GM19238 (cell line): Measurements from ENCODE around the gene LILRB2.
"Not testable (repeated sequence)": the region's sequence is repeated elsewhere in the genome, so short reads cannot be mapped to it uniquely, and the experiment has no call there.

Experiments used
- DNase-seq: peaks from one replicate; pipeline ENCODE4 v3.0.0; 2011; ENCODE audit warnings: low spot score; ENCODE audit not compliant: insufficient read length

The LILRB2 gene

DNA sequence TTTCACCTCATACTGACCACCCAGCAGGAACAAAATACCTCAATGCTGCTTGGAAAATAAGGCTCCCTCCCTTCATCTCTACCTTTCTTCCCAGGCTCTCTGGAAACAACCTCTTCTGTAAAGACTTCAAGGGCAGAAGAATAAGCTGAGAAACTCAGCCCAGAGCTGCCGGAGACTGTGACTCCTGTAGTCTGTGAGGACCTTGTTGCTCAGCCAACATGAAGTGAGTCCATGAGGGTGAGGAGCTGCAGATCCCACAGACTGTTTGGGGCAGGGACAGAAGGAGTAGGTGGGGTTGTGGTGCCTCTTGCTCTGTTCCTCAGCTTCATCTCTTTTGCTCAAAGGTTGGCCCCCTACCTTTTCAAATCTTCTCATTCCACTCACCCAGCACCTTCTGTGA lies 24.2 kb upstream of the LILRB2 start:
- DNase-seq: no peak

GRCh38 chr19:54302257-54302656 lies 21.3 kb upstream of the LILRB2 start:
- no peak for DNase-seq

DNA sequence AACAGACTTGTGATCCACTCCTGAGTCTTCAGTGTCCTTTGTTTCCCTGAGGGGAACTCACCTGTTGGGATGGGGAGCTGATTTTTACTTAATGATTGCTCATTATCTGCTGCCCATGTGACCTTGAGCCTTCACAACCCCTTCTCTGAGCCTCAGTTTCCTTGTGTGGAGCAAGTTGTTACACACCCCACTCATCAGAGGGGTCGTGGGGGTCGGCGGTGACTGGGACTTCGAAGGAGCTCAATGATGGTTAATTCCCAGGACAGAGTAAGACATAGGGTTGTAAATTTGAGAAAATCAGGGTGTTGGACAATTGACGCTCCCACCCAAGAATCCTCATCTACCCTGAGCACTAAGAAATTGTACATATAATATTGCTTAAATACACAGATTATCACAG lies 18.6 kb upstream of the LILRB2 start:
- DNase-seq: no peak

DNA sequence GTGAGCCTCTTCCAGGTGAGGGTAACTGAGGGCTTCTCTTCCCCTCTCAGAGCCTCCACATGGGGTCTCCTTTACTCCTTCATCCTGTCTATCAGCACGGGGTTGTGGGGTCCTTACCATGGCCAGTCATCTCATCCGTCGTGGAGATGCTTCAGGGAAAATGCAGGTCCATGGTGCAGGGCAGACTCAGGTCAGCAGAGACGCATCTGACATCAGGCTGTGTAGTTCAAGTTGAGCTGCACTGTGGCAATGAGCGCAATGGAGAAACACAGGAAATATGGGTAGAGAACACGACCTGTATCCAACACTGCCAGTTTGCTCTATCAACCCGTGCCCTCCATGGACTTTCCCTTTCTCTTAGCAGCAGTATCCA lies 18.2 kb upstream of the LILRB2 start:
- DNase-seq: no peak

- DNase-seq: no peak
Measured at GRCh38 chr19:54298357-54299125, 17.6 kb upstream of the LILRB2 start.

- no peak for DNase-seq
Measured at GRCh38 chr19:54297759-54298305, 16.9 kb upstream of the LILRB2 start.

DNA sequence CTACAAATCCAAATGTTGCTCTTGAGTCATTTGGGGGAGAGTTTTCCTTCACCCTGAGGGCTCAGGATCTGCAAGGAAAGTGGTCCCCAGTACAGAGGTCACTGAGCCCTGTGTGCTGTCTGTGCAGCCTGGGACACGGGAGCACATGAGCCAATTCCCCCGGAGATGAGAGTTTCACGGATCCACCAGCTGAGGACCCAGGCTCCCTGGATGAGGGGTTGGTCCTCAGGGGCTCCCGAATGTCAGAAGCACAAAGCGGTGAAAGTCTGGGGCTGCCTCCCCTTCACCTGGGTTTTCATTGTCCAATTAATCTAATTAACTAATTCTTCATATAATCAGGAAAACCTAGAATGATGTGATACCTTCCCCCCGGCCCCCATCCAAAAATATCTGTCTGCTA lies 13.6 kb upstream of the LILRB2 start:
- no peak for DNase-seq

DNA sequence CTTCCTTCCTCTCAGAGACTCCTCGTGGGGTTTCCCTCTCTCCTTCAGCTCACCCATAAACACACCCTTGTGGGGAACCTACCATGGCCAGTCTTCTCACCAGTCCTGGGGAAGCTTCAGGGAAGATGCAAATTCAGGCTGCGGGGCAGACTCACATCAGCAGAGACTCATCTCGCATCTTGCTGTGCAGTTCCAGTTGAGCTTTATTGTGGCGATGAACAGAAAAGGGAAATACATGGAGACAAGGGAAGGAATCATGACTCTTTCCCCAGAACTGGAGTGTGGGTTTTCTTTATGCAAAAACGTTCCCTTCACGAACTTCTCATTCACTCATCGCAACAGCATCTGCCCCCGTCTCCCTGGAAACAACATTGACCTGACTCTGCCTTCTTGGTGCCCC lies 8.2 kb upstream of the LILRB2 start:
- not testable (repeated sequence) for DNase-seq

- no peak for DNase-seq
Measured at GRCh38 chr19:54287456-54287855, 6.5 kb upstream of the LILRB2 start.

DNA sequence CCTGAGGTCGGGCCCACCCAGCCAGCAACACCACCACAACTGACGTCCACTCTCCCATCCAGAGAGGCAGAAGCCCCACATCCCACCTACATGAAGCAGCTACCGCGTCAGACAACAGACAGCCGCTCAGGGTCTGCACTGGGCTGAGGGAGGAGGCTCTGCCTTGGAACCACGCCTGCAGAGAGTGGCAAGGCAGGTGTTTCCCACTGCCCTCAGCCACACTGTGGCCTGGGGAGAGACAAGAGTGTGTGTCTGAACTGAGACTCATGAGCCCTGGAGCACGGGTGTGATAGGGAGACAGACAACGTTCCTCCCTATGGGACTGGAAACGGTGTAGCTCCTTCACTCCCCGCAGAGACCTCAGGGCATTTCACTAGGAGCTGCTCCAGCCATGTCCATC lies 5.4 kb upstream of the LILRB2 start:
- DNase-seq: not testable (repeated sequence)

DNA sequence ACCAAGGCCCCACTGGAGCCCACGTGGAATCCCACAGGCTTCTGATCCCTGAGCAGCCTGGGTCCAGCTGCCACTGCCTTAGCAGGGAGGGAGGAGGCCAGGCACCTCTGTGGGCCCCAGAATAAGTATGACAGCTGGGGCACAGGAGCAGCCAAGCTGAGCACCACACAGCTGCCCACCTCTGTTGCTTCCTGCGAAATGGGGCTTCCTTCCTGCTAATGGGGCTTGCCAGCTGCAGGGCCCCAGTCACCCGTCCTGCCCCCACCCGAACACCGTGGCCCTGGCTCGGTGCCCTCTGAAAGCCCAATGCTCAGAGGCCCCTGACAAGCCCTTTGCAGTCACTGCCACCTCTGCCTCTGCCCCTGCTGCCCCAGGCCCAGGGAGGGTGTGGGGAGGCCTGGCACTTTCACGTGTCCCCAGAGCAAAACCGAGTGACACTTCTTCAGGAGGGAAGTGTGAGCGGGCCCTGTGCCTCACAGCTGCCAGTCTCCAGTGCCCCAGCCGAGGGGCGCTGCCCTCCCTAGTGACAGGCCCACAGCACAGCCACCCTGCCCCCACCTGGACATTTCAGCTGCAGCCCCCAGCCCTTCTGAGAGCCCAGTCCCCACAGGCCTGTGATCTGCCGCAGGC lies 4.6 kb upstream of the LILRB2 start:
- not testable (repeated sequence) for DNase-seq

GRCh38 chr19:54282686-54283470 lies 2.0 kb upstream of the LILRB2 start:
- DNase-seq: no peak

GRCh38 chr19:54281729-54282075 lies 792 bp upstream of the LILRB2 start:
- not testable (repeated sequence) for DNase-seq

DNA sequence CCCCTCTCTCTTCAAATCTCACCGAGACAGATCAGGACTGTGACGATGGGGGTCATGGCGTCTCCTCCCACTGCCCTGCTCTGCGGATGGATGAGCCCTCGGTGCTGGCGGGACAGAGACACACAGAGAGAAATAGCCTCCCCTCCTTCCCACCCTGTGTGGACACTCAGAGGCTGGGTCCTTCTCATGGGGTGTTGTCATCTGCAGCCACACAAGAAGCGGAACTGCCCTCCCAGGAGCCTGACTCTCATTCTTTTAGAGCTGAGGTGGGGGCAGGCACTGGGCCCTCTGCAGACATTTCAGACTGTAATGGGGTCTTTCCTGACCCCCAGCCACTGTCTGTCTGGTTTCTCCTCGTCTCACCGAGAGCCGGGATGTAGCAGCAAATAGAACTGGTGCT lies 469 bp downstream of the LILRB2 start:
- not testable (repeated sequence) for DNase-seq

GRCh38 chr19:54280025-54280424 lies 885 bp downstream of the LILRB2 start:
- not testable (repeated sequence) for DNase-seq

DNA sequence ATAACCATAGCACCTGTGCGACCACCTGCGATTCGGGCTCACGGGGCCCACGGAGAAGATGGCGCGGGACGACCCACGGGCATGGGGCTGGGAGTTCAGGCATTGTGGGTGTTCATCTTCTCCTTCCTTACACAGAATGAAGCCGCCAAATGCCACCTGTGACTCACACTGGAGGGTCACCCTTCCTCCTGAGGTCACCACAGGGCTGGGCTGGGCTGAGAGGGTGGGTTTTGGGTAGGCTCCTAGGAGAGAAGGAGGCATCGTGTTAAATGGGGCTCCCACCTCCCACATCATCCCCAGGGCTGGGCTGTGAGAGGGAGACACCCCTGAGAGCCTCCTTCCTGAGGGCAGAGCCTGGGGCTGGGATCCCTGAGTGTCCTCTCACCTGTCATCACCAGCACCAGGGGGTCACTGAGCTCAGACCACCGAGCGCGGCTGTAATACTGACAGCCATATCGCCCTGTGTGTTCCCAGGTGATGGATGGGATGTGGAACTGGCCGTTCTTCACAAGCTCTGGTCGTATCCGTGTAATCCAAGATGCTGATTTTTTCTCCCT lies 1.4 kb downstream of the LILRB2 start:
- DNase-seq: no peak

DNA sequence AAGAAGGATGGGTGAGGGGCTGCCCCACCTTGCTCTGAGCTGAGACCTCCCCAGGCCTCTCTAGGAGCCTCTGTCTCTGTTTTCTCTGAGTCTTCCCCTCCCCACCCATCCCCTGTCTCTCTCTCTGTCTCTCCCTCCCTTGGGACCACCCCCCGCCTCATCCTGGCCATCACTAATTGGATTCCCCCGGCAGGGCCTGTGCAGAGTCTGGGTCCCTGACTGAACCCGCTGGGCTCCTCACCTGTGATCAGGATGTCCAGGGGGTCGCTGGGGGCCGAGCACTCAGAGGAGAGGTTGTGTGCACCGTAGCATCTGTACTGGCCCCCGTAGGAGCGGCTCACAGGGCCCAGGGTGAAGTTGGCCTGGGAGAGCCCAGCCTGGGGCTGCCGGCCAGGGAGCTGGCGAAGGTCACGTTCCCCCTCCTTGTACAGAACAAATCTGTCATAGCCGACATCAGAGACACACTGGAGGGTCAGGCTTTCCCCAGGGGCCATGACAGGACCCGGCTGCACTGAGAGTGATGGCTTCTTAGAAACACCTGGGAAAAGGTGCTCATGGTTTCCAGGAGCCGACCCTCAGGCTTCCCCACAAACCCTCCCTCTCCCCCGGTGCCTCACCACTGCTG lies 2.2 kb downstream of the LILRB2 start:
- DNase-seq: not testable (repeated sequence)

GRCh38 chr19:54278056-54278455 lies 2.9 kb downstream of the LILRB2 start:
- DNase-seq: not testable (repeated sequence)

DNA sequence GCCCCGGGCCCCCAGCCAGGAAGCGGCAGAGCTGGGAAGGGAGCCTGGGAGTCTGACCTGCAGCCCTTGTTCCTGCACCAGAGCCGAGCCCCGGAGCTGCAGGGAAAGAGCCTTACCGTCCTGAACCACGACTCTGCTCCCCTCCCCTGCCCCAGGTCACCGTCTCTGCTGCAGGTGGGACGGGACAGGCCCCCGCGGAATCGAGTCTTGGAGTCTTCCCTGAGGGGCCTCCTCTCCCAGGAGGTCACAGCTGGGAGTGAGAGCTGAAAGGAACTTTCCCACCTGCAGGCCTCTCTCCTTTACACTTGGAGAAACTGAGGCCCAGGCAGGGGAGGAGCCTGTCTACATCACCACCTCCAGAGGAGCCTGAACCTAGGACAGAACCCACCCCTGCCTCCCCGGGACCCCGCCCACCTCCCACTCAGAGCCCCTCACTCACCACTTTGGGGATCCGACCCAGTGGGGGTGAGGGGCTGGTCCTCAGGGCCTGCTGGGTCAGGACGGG lies 3.7 kb downstream of the LILRB2 start:
- not testable (repeated sequence) for DNase-seq

DNA sequence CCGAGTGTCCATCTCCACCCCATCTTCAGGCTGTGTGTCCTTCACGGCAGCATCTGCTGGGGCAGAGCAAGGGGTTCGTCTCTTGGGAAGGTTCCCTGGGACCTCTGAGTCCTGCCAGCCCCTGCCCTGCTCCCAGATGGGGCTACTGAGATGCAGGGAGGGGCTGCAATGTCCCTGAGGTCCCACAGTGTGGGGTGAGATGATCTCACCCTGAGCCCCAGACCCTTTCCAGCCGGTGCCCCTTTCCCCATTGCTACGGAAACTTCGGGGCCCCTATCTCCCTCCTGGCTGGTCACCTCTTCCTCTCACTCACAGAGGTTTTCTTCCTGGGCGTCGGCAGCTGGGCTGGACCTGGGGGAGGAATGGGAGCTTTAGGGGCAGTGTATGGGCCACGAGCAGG lies 5.0 kb downstream of the LILRB2 start:
- DNase-seq: no peak

DNA sequence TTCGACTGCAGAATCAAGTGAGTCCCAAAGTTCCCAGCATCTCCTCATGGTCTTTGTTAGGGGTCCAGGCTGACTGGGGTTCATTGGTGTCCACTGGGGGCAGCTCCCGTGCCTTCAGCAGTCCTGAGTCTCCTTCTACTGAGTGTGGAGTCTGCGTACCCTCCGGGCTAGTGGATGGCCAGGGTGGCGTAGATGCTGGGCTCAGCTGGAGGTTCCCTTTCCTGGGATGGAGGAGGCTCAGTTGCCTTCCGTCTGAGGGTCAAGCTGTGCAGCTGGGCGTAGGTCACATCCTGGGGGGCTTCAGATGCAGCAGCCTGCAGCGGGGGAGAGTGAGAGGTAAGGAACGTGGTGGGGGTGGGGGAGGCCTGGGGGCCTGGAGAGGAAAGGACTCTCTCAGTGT lies 6.4 kb downstream of the LILRB2 start:
- not testable (repeated sequence) for DNase-seq
